HG02885 (cell line): ENCODE results near the gene MANBA.
"Not testable (repeated sequence)": the region's sequence is repeated elsewhere in the genome, so short reads cannot be mapped to it uniquely, and the experiment has no call there.

ENCODE experiments used
- ATAC-seq: cut with Tn5 transposase; IDR thresholded peaks from one replicate; pipeline ENCODE4 v1.9.1; 2021; ENCODE audit warnings: mild to moderate bottlenecking; ENCODE audit not compliant: unreplicated experiment, poor library complexity

MANBA gene

DNA sequence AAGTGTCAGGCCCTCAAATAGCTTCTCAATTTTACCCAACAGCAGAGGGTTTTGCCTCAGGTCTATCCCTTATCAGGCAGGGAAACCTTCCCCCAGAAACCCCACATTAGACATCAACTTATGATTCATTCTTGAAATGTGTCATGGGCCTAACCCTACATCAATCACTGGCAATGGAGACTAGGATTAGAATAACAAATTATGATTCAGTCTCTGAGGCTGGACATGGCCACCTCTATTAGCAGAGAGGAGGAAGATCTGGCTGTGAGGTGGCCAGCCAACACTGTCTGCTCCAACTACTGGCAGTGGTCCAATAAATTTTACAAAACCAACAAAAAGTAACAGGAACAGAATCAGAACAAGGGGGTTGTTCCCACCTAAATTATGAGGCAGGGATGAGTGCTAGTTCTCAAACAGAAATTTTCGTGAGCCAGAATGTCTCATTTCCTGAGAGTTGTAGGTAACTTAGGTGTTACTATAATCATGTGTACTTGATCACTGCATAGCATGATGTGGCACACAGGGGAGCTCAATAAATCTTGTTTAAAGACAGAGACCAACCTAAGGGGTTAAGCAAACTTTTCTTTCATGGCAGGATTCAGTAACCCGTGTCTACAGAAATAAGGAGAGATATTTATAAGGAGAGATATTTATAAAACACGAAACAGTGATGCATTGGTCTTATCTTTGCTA, 132.8 kb downstream of the MANBA start:
- ATAC-seq: peak; percentile 36

DNA sequence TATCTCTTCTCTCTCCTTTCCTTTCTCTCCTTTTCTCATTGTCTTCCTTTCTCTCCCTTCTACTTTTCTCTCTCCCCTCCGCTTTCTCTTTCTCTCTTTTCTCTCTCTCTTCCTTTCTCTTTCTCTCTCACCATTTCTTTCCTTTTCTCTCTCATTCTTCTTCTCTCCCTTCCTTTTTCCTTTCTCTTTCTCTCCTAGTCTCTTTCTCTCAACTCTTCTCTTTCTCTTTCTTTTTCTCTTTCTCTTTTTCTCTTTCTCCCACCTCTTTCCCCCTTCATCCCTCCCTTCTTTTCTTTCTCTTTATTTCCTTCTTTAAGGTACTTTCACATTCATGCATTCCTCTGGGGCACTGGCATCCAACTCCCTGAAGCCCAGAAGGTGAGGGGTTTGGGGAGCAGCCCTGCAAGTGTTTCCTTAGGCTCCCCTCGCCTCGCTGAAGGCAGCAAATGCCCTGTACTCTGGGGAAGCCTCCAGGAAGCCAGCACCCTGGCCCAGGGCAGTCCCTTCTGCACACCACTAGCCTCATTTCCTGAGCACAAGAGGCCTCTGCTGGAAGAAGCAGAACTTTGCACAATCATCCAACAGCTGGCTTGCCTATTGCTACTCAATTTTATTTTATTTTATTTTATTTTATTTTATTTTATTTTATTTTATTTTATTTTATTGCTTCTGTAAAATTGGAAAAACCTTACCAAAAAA, 135.4 kb downstream of the MANBA start:
- ATAC-seq: peak; percentile 91

DNA sequence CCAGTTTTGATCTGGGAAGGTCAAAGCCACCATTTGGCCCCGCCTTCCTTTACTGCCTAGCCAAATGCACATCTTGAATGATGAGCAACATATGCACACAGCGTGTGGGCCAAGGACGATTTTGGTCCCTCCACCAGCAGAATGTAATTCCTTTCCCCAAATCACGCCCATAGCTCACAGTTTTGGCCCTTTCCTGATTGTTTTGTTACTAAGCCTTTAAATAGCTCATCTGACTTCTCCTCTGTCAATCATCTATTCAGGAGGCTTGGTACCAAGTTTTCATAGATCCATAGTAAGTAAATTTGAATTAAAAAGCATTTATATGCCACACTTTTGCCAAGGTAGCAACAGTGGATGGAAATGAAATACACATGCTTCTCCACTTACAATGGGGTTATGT, 136.3 kb downstream of the MANBA start:
- no peak for ATAC-seq

GRCh38 chr4:102623622-102624021, 137.1 kb downstream of the MANBA start:
- ATAC-seq: no peak

- ATAC-seq: peak; percentile 66
These were observed 139.9 kb downstream of the MANBA start for GRCh38 chr4:102620697-102621497.

GRCh38 chr4:102619776-102620631, 140.8 kb downstream of the MANBA start:
- peak; percentile 24 for ATAC-seq

DNA sequence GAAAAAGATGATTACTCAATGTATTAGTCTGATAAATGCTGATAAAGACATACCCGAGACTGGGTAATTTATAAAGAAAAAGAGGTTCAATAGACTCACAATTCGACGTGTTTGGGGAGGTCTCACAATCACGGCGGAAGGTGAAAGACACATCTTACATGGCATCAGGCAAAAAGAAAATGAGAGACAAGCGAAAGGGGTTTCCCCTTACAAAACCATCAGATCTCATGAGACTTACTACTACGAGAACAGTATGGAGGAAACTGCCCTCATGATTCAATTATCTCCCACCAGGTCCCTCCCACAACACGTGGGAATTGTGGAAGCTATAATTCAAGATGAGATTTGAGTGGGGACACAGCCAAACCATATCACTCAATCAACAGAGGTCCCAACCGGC, 141.7 kb downstream of the MANBA start:
- ATAC-seq: not testable (repeated sequence)

- no peak for ATAC-seq
These were observed 144.1 kb downstream of the MANBA start for GRCh38 chr4:102616636-102617035.

GRCh38 chr4:102614801-102615200, 146.0 kb downstream of the MANBA start:
- no peak for ATAC-seq

- no peak for ATAC-seq
These were observed 147.9 kb downstream of the MANBA start for GRCh38 chr4:102612824-102613366.

- no peak for ATAC-seq
These were observed 148.6 kb downstream of the MANBA start for GRCh38 chr4:102612210-102612609.

DNA sequence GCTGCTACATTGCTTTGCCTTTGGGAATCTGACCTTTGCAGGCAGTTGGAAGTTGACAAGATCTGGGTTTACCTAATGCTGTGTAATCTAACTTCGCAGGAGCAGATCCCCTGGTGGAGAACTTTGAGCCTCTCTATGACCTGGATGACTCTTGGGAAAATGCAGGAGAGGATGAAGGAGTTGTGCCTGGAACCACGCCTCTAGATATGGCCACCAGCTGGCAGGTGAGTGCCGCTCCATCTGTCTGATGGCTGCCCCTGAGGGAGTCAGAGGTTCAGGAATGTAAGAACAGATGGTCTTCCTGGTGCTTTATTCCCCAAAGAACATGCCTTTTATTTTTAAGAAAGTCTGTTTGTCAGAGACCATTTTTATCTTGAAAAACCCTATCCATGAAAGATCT, 150.3 kb downstream of the MANBA start:
- ATAC-seq: no peak

- ATAC-seq: no peak
These were observed 150.8 kb downstream of the MANBA start for GRCh38 chr4:102610007-102610406.

DNA sequence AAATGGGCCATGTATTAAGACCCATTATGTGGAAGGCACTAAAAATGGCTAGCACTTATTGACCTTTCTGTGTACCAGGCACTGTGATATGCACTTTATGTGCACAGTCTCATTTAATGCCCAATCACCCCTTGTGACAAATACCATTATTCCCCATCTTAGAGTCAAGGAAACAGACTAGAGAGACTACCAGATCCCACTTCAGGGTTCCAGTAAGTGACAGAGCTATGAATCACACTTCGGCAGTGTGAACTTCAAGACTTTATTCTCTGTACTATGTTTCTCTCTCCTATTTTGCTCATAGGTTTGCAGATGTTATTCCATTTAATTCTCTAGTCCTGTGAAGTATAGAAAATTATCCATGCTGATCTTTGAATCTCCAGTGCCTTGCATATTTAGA, 152.6 kb downstream of the MANBA start:
- ATAC-seq: no peak

DNA sequence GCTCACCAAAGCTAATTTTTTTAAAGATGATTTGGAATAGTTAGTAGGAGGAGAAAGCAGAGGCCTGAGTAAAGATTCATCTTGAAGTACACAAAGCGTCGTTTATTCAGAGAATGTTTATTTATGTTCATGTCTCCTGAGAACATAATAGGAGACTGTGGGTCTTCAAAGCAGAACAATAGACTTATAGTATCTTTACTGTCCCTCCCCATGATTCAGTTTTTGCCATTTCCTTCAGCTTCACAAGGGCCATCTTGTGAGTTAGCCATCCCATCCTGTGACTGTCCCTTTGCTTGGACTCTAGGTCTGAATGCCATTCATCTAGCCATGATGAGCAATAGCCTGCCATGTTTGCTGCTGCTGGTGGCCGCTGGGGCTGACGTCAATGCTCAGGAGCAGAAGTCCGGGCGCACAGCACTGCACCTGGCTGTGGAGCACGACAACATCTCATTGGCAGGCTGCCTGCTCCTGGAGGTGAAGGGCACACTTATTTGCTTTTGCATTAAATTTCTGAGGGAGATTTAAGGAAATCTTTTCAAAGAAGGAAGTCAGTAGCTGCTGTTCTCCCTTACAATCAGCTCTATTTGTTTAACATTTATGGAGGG, 153.8 kb downstream of the MANBA start:
- no peak for ATAC-seq

- no peak for ATAC-seq
These were observed 154.5 kb downstream of the MANBA start for GRCh38 chr4:102606261-102606660.

DNA sequence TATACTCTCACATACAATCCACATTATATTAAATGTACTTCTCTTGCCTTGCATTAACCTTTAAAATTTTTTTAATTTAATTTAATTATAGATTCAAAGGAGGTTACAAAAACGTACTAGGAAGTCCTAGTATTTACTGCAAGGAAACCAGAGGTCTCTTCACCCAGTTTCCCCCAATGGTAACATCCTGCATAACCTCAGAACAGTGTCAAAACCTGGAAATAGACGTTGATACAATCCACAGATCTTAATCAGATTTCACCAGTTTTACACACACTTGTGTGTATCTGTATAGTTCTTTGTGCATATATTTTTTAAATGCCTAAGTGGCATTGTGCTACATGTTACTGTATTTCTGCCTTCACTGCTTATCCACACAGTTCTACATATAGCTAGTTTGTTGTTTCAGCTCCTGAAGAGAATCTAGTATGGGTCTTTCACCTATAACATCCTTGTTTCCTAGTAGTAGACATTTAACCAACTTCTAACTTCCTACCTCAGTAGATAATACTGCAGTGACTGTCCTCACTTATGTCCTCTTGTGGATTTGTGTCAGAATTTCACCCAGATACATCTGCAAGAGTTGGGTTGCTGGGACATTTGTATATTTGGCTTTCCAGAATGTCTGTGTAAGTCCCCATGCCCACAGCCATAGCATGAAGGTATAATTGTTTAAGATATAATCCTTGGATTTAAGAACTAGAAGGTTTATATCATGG, 156.4 kb downstream of the MANBA start:
- no peak for ATAC-seq

GRCh38 chr4:102601586-102602227, 159.1 kb downstream of the MANBA start:
- no peak for ATAC-seq

DNA sequence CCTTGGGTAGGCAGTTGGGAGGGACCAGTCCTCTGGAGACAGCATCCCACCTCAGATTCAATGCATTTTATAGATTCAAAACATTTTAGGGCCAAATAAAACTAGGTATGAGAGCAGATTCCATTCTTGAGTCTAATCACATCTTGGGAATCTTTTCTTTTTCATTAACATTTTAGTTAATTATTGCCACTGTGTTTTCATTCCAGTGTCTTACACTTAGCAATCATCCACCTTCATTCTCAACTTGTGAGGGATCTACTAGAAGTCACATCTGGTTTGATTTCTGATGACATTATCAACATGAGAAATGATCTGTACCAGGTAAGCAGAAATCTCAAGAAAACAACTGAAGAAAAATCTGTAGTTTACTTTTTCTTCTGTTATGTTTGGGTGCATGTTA, 160.1 kb downstream of the MANBA start:
- ATAC-seq: no peak
